ENCODE data around the gene SYTL3.
"Not testable (repeated sequence)": the region's sequence is repeated elsewhere in the genome, so short reads cannot be mapped to it uniquely, and the experiment has no call there.

Gene SYTL3

GRCh38 chr6:158674342-158675131, 24.7 kb downstream of the SYTL3 start:
- TF ChIP-seq, protein P1, sequence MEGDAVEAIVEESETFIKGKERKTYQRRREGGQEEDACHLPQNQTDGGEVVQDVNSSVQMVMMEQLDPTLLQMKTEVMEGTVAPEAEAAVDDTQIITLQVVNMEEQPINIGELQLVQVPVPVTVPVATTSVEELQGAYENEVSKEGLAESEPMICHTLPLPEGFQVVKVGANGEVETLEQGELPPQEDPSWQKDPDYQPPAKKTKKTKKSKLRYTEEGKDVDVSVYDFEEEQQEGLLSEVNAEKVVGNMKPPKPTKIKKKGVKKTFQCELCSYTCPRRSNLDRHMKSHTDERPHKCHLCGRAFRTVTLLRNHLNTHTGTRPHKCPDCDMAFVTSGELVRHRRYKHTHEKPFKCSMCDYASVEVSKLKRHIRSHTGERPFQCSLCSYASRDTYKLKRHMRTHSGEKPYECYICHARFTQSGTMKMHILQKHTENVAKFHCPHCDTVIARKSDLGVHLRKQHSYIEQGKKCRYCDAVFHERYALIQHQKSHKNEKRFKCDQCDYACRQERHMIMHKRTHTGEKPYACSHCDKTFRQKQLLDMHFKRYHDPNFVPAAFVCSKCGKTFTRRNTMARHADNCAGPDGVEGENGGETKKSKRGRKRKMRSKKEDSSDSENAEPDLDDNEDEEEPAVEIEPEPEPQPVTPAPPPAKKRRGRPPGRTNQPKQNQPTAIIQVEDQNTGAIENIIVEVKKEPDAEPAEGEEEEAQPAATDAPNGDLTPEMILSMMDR (IDR thresholded peaks at IDR 0.05; ENCODE audit: low read depth, low read length, missing control alignments), result no peak
- DNase-seq, result no peak
- Histone ChIP-seq H3K27me3 (replicated peaks) (no peaks in the 10 kb centered on the region), H3K27ac (no peak overlapping the region), H3K4me3 (ENCODE audit: low read depth, low read length) (no peak overlapping the region), H3K36me3 (replicated peaks) (no peaks in the 10 kb centered on the region)
- in situ Hi-C loops (cut with HindIII; ENCODE audit: low pct_ligation_motif_present, low sequenced_read_pairs), result no loop called here

DNA sequence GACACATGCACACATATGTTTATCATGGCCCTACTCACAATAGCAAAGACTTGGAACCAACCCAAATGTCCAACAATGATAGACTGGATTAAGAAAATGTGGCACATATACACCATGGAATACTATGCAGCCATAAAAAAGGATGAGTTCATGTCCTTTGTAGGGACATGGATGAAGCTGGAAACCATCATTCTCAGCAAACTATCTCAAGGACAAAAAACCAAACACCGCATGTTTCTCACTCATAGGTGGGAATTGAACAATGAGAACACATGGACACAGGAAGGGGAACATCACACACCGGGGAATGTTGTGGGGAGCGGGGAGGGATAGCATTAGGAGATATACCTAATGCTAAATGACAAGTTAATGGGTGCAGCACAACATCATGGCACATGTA, 27.2 kb downstream of the SYTL3 start:
- H3K27ac ChIP-seq; in situ Hi-C loops (cut with HindIII; ENCODE audit: low pct_ligation_motif_present, low sequenced_read_pairs); DNase-seq; H3K27me3 ChIP-seq (replicated peaks); H3K36me3 ChIP-seq (replicated peaks); H3K4me3 ChIP-seq (ENCODE audit: low read depth, low read length): not testable (repeated sequence)

GRCh38 chr6:158677906-158678578, 28.2 kb downstream of the SYTL3 start:
- Histone ChIP-seq H3K27me3 (replicated peaks) (no peaks in the 10 kb centered on the region), H3K27ac (no peak overlapping the region), H3K4me3 (ENCODE audit: low read depth, low read length) (no peak overlapping the region), H3K36me3 (replicated peaks) (no peaks in the 10 kb centered on the region)
- no peak for DNase-seq
- TF ChIP-seq, protein P1 (IDR thresholded peaks at IDR 0.05; ENCODE audit: low read depth, low read length, missing control alignments), result no peak
- in situ Hi-C loops (cut with HindIII; ENCODE audit: low pct_ligation_motif_present, low sequenced_read_pairs), result no loop called here

- H3K27ac ChIP-seq, result no peak overlapping the region
- H3K27me3 ChIP-seq (replicated peaks), result no peaks in the 10 kb centered on the region
- no peaks in the 10 kb centered on the region for H3K36me3 ChIP-seq (replicated peaks)
- in situ Hi-C loops (cut with HindIII; ENCODE audit: low pct_ligation_motif_present, low sequenced_read_pairs), result no loop called here
- no peak for DNase-seq
- TF ChIP-seq, protein P1 (IDR thresholded peaks at IDR 0.05; ENCODE audit: low read depth, low read length, missing control alignments), result no peak
- no peak overlapping the region for H3K4me3 ChIP-seq (ENCODE audit: low read depth, low read length)
Measured at GRCh38 chr6:158680015-158680414, 30.2 kb downstream of the SYTL3 start.

DNA sequence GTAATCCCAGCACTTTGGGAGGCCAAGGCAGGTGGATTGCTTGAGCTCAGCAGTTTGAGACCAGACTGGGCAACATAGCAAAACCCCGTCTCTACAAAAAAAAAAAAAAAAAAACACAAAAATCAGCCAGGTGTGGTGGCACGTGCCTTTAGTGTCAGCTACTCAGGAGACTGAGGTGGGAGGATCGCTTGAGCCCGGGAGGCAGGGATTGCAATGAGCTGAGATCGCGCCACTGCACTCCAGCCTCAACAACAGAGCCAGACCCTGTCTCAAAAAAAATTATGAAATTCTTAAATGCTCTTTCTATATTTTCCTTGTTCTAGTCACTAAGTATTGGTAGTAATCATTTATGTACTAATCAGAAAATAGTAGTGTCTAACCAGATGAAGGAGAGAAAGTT, 30.6 kb downstream of the SYTL3 start:
- in situ Hi-C loops (cut with HindIII; ENCODE audit: low pct_ligation_motif_present, low sequenced_read_pairs), result no loop called here
- Histone ChIP-seq H3K27ac (no peak overlapping the region), H3K27me3 (replicated peaks) (no peaks in the 10 kb centered on the region), H3K4me3 (ENCODE audit: low read depth, low read length) (no peak overlapping the region), H3K36me3 (replicated peaks) (no peaks in the 10 kb centered on the region)
- DNase-seq, result no peak
- TF ChIP-seq, protein P1 (IDR thresholded peaks at IDR 0.05; ENCODE audit: low read depth, low read length, missing control alignments), result no peak

DNA sequence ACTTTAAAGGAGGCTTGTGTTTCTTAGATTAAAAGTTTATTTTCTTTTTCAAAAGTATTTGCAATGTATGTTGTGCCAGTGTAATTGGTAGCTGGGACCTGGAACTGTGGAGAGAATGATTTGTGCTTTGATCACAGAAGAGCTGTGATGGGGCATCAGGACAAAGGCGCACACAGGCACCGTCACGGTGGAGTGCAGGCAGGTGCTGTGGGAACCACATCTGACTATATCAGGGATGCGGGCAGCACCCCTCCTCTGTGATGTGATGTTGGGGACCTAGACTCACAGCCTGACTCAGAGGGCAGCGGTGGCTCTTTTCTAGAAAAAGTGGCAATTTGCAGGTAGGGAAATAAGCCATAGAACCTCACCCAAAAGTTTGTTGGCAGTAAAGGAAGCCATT, 34.5 kb downstream of the SYTL3 start:
- Histone ChIP-seq H3K36me3 (replicated peaks) (no peaks in the 10 kb centered on the region), H3K27me3 (replicated peaks) (no peaks in the 10 kb centered on the region), H3K4me3 (ENCODE audit: low read depth, low read length) (no peak overlapping the region), H3K27ac (no peak overlapping the region)
- TF ChIP-seq, protein P1 (IDR thresholded peaks at IDR 0.05; ENCODE audit: low read depth, low read length, missing control alignments), result no peak
- in situ Hi-C loops (cut with HindIII; ENCODE audit: low pct_ligation_motif_present, low sequenced_read_pairs), result no loop called here
- DNase-seq, result no peak
